Activated naive CD4-positive, alpha-beta T cell treated with anti-CD3 and anti-CD28 coated beads, Interleukin-2, amount 10 ng/mL, durations not matched to agents 7 days and 5 days (primary cell): Measurements from ENCODE around the gene CFAP77.
A peak's percentile ranks its signal among the peaks of the same experiment; 100 is the strongest.

Experiments used
- CTCF ChIA-PET: fragments of 350-600 bp; sonication (Branson Sonifier 250); formaldehyde crosslinking; loops from one replicate; lab custom pipeline; 2021; ENCODE audit warnings: antibody characterized with exemption; lab: Charles Lee
- DNase-seq: peaks from one replicate; pipeline ENCODE4 v3.0.0-alpha.2; 2020
- H3K27ac Mint-ChIP-seq: one replicate; pipeline ENCODE4 v1.8.0; 2021; ENCODE audit warnings: mild to moderate bottlenecking, moderate library complexity, mixed read lengths
- H3K27me3 Mint-ChIP-seq: one replicate; pipeline ENCODE4 v1.8.0; 2021; ENCODE audit warnings: mild to moderate bottlenecking, mixed read lengths
- H3K36me3 Mint-ChIP-seq: one replicate; pipeline ENCODE4 v1.8.0; 2021; ENCODE audit warnings: mixed read lengths
- H3K4me1 Mint-ChIP-seq: one replicate; pipeline ENCODE4 v1.8.0; 2021; ENCODE audit warnings: mixed read lengths
- H3K4me3 Mint-ChIP-seq: one replicate; pipeline ENCODE4 v1.8.0; 2021; ENCODE audit warnings: mild to moderate bottlenecking, moderate library complexity, mixed read lengths
- H3K9me3 Mint-ChIP-seq: one replicate; pipeline ENCODE4 v1.8.0; 2021; ENCODE audit warnings: mixed read lengths

The CFAP77 gene

DNA sequence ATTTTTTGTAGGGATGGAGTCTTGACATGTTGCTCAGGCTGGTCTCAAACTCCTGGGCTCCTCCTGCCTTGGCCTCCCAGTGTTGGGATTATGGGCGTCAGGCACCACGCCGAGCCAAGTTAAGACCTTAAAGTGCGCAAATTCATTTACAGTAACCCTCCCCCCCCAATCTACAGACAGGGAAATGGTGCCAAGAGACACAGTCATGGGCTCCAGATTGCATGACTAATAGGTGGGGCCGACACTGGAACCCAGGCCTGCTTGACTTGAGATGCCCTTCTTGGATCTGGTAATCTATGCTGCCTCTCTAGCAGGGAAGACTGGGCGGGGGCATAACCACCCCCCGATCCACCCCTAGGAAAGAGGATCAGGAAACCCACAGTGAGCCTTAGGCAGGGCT, 22.9 kb upstream of the CFAP77 start:
- H3K27ac Mint-ChIP-seq: no peak overlapping the region
- H3K36me3 Mint-ChIP-seq: peaks cover 78% of the 10 kb centered on the region

DNA sequence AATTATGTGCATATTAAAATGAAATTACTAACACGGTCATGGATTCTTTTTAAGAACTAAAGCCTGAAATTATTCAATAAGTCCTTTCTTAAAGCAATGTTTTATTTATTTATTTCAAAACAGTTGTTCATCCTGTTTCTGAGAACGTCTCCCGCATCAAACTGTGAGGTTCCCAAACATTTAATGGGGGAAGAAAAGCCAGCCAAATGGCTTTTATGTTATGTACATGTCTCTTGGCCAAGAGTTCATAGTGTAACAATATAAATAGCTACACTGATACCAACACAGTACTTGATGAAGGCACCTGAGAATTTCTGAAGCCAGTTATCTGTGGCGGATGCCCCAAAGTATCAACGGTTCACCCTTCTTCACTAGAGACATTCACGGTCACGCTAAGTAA, 19.0 kb upstream of the CFAP77 start:
- Mint-ChIP-seq H3K27me3 (no peaks in the 10 kb centered on the region), H3K36me3 (peaks cover 67% of the 10 kb centered on the region), H3K9me3 (no peaks in the 10 kb centered on the region), H3K4me1 (no peaks in the 10 kb centered on the region), H3K27ac (no peak overlapping the region), H3K4me3 (no peak overlapping the region)
- CTCF ChIA-PET: no interaction called here
- no peak for DNase-seq

More for the DNA sequence above, 22.9 kb upstream of the CFAP77 start:
- Mint-ChIP-seq H3K4me3 (no peak overlapping the region), H3K4me1 (peaks cover 23% of the 10 kb centered on the region), H3K9me3 (no peaks in the 10 kb centered on the region), H3K27me3 (no peaks in the 10 kb centered on the region)
- DNase-seq: no peak
- CTCF ChIA-PET: no interaction called here

DNA sequence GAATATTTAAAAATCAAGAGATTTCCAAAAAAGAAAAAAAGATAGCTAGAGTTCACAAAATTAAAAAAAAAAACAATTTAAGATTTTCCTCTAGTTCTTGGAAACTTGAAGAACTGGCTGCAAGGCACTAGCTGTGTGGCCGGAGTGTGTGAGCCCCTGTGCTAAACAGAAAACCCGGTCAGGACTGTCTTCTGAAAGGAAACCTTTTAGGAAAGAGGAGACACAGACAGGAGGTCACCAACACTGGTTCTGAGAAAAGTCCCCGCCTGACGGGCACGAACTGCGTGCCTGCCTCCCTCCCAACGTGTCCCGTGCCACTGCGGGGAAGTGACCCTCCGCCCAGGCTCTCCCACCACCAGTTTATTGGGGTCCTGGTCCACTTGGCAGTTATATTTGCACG, 18.6 kb upstream of the CFAP77 start:
- H3K4me1 Mint-ChIP-seq: no peaks in the 10 kb centered on the region
- no peaks in the 10 kb centered on the region for H3K27me3 Mint-ChIP-seq
- CTCF ChIA-PET: interaction anchor here (0.6 kb wide), 1 partner anchor 1394 kb away, joined by 3 read pairs; no protein-coding TSS in a partner anchor

DNA sequence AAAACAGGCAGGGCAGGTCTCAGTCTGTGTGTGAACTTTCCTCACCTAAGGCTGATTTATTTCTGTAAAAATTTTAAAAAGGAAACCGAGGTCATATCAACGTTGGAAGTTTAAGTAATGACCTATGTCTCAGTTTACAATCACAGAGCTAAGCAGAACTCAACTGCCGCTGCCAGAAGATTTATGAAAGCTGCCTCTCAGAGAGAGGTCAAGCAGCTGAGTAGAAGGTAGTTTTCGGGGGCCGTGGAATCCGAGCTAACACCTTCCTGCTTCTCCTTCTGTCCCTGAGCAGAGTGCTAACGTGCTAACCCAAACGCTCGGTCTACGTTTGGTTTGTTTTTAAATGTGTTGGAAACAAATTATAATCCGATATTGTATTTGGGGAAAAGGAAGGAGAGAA, 14.5 kb upstream of the CFAP77 start:
- no peak for DNase-seq
- no peak overlapping the region for H3K27ac Mint-ChIP-seq
- CTCF ChIA-PET: interaction anchor here (1.1 kb wide), 1 partner anchor 12 kb away, joined by 7 read pairs; no protein-coding TSS in a partner anchor
- no peak overlapping the region for H3K4me3 Mint-ChIP-seq
- H3K27me3 Mint-ChIP-seq: no peaks in the 10 kb centered on the region
- H3K9me3 Mint-ChIP-seq: no peaks in the 10 kb centered on the region
- no peaks in the 10 kb centered on the region for H3K4me1 Mint-ChIP-seq
- H3K36me3 Mint-ChIP-seq: peaks cover 59% of the 10 kb centered on the region

More for the DNA sequence above, 18.6 kb upstream of the CFAP77 start:
- Mint-ChIP-seq H3K4me3 (no peak overlapping the region), H3K36me3 (peaks cover 68% of the 10 kb centered on the region), H3K27ac (peak overlapping the region; percentile 19), H3K9me3 (no peaks in the 10 kb centered on the region)
- DNase-seq: no peak

DNA sequence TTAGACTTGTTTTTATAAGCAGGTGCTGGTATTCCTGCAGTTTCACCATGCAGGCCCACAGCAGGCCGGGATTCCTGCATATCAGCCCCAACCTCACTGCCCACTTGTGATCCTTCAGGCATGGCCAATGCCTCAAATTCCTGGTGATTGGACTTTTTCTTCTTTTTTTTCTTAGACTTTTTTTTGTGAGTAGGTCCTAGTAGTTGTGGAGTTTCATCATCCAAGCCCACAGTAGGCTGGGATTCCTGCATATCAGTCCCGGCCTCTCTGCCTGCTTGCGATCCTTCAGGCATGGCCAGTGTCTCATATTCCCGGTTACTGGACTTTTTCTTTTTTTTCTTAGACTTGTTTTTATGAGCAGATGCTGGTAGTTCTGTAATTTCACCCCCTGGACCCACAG, 8.2 kb upstream of the CFAP77 start:
- H3K4me3 Mint-ChIP-seq: no peak overlapping the region
- peaks cover 58% of the 10 kb centered on the region for H3K36me3 Mint-ChIP-seq
- no peak overlapping the region for H3K27ac Mint-ChIP-seq
- DNase-seq: no peak
- H3K27me3 Mint-ChIP-seq: peaks cover 2% of the 10 kb centered on the region
- no peaks in the 10 kb centered on the region for H3K9me3 Mint-ChIP-seq
- H3K4me1 Mint-ChIP-seq: peaks cover 42% of the 10 kb centered on the region
- CTCF ChIA-PET: no interaction called here

DNA sequence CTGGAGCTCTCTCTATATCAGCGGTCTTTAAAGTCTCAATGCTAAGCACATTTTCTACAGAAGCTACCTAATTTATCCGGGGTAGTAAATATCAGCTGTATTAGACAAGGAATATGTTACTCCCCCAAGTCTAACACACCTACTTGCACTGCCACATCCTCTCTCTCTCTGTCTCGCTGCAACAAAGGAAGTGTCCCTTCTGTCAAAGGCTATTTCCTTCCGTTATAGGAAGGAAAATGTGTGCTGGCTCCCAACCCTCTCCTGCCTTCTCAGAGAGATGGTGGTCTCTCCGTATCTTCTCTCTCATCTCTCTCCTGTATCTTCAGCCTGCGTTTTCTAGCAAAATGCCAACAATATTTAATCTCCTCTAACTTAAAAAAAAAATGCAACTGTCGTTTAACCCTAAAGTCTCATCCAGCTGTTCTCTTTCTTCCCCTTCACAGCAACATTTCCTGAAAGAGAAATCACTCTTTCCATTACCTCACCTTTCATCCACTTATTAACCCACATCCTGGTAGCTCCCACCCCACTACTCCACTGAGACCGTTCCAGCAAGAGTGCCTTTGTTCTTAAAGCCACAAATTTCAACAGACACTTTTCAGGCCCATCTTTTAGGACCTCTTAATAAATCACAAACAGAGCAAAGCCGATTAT, 5.7 kb upstream of the CFAP77 start:
- peak; percentile 50 for DNase-seq
- CTCF ChIA-PET: no interaction called here
- H3K36me3 Mint-ChIP-seq: peaks cover 43% of the 10 kb centered on the region
- H3K27me3 Mint-ChIP-seq: peaks cover 21% of the 10 kb centered on the region
- no peaks in the 10 kb centered on the region for H3K9me3 Mint-ChIP-seq
- H3K4me3 Mint-ChIP-seq: peak overlapping the region; percentile 90
- H3K27ac Mint-ChIP-seq: peak overlapping the region; percentile 92
- H3K4me1 Mint-ChIP-seq: peaks cover 49% of the 10 kb centered on the region

DNA sequence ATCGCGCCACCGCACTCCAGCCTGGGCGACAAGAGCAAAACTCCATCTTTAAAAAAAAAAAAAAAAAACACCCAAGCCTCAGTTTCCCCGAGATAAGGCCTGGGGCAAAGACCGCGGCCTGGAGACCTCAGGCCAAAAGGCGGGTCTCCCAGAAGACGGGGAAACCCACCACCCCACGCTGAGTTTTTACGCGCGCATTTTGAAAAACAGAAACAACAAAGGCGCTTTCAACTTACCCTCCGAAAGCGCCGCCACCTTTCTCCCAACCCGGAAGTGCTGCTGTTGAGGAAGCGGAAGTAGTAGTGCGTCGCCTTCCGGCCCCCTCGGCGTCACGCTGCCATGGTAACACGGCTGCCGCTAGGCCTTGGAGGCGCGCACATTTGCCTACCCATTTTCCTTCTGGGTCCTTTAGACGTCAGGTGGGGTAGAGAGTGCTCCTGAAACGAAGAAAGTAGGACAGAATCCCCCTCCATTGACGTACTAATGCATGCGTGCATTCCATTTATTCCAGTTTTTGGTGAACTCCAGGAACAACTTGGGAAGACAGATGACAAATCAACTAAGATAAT, 3.4 kb upstream of the CFAP77 start, which contains the start of gene TTF1:
TSS of gene TTF1 (minus strand) at position 287 of the 569 bp plus-strand sequence. CDS start 4,019 bp downstream, outside the sequence.
- Mint-ChIP-seq H3K27ac (peak within 1 kb of the TSS; percentile 92), H3K9me3 (no peaks in the 10 kb centered on the region), H3K4me3 (peak within 1 kb of the TSS; percentile 90), H3K36me3 (peaks cover 28% of the 10 kb centered on the region), H3K27me3 (peaks cover 44% of the 10 kb centered on the region), H3K4me1 (peaks cover 63% of the 10 kb centered on the region)
- CTCF ChIA-PET: no interaction called here
- peak; percentile 97 for DNase-seq

DNA sequence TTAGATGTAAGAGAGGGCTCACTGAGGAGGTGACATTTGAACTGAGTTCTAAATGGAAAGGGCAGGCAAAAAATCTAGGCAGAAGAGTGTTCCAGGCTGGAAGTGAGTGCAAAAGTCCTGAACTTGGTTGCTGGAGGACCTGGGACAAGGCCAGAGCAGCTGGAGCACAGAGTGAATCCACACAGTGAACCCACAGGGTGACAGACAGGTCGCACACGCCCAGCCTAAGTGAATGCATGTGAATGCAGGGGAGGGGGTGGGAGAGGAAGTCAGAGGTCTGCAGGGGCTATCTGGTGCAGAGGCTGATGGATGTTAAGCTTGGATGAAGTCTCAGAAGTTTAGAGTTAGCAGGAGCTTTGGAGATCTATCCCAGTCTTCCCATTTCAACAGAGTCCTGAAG, 2.8 kb upstream of the CFAP77 start:
- peak overlapping the region; percentile 92 for H3K27ac Mint-ChIP-seq
- DNase-seq: no peak
- CTCF ChIA-PET: no interaction called here
- peaks cover 22% of the 10 kb centered on the region for H3K36me3 Mint-ChIP-seq
- peaks cover 65% of the 10 kb centered on the region for H3K4me1 Mint-ChIP-seq
- H3K27me3 Mint-ChIP-seq: peaks cover 49% of the 10 kb centered on the region
- H3K4me3 Mint-ChIP-seq: peak overlapping the region; percentile 90
- H3K9me3 Mint-ChIP-seq: no peaks in the 10 kb centered on the region

DNA sequence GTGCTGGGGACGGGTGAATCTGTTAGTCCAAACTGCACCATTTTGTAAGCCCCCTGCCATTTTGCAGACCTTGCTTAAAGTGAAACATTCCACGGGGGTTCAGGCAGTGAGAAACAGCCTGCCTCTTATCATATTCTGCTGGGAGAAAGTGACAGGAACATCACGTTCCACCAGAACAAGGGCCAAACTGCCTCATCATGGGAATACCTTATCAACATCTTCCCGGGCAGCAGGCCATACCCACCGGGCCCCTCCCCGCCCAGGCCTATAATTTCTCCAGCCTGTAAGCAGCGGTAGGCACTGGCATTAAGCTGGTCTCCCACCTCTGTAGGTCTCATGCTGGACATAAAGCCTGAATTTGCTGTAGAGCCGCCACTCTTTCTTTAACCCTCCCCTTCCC, 1.5 kb upstream of the CFAP77 start:
- H3K4me1 Mint-ChIP-seq: peaks cover 55% of the 10 kb centered on the region

DNA sequence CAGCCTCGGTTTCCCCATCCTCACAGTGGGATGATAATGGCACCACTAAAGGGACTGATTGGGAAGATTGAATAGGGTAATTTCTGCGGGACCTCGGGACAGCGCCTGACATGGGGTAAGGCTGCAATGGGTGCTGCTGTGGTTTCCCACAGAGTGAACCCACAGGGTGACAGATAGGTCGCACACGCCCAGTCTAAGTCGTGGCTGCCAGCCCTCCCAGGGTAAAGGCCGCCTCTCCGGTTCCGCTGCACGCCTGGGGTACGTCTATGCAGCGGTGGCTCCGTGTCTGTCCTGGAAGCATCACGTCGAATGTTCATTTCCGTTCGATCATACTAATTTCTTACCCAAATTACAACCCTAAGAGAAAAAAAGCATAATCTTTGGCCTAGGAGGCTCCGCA, 631 bp downstream of the CFAP77 start:
- peaks cover 4% of the 10 kb centered on the region for H3K36me3 Mint-ChIP-seq
- H3K27ac Mint-ChIP-seq: no peak overlapping the region
- DNase-seq: peak; percentile 43
- H3K9me3 Mint-ChIP-seq: no peaks in the 10 kb centered on the region
- peaks cover 84% of the 10 kb centered on the region for H3K27me3 Mint-ChIP-seq
- peaks cover 34% of the 10 kb centered on the region for H3K4me1 Mint-ChIP-seq
- CTCF ChIA-PET: interaction anchor here (1.0 to 1.8 kb wide), 3 partner anchors 163 to 169 kb away, joined by 3 to 5 read pairs (median 4); no protein-coding TSS in a partner anchor
- peak overlapping the region; percentile 58 for H3K4me3 Mint-ChIP-seq

More for the DNA sequence above, 1.5 kb upstream of the CFAP77 start:
- CTCF ChIA-PET: interaction anchor here (0.5 kb wide), 1 partner anchor 409 kb away, joined by 3 read pairs; no protein-coding TSS in a partner anchor
- Mint-ChIP-seq H3K27ac (no peak overlapping the region), H3K27me3 (peaks cover 62% of the 10 kb centered on the region), H3K9me3 (no peaks in the 10 kb centered on the region), H3K4me3 (no peak overlapping the region), H3K36me3 (peaks cover 15% of the 10 kb centered on the region)
- DNase-seq: no peak

DNA sequence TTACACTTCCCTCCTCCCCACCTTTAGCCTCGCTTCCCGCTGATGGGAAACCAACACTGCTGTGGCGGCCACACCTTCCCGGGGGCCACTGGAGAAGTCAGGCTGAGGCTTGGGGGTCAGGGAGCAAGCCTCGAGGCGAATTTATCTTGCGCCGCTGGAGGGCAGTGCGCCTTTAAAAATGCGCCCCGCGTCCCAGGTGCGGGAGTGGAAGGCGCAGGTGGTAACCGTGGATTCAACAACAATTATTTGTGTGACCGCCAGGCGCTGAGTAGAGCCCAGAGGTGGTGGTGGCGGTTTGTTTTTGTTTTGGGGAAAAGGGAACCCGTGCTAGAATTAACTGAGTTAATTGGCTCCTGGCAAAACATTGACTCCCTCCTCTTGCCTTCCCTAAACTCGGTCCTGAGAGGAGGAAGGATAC, 1.1 kb downstream of the CFAP77 start:
- Mint-ChIP-seq H3K4me1 (peaks cover 30% of the 10 kb centered on the region), H3K27ac (no peak overlapping the region), H3K4me3 (peak overlapping the region; percentile 58), H3K27me3 (peaks cover 88% of the 10 kb centered on the region), H3K9me3 (no peaks in the 10 kb centered on the region), H3K36me3 (peaks cover 1% of the 10 kb centered on the region)
- CTCF ChIA-PET: interaction anchor here (1.0 to 1.8 kb wide), 3 partner anchors 162 to 168 kb away, joined by 3 to 5 read pairs (median 4); no protein-coding TSS in a partner anchor
- DNase-seq: peak; percentile 82

DNA sequence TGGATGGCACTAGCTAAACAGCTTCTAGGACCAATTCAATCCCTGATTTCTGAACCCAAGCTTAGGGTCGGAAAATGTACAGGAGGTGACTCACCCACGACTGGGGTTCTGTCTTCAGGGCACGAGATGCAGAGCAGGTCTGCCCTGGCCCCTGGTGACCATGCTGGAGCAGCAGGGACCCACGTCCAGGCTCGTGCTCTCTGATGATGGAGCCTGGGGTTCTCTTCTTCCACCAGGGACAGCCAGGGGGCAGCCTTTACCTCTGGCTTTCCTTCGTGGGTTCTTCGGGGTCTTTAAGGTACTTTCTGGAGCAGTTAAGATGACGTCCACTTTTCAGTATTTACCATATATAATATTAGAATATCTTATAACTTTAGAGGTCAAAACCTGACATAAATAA, 2.1 kb downstream of the CFAP77 start:
- Mint-ChIP-seq H3K27ac (no peak overlapping the region), H3K4me3 (no peak overlapping the region), H3K9me3 (no peaks in the 10 kb centered on the region), H3K4me1 (peaks cover 25% of the 10 kb centered on the region), H3K27me3 (peaks cover 93% of the 10 kb centered on the region), H3K36me3 (no peaks in the 10 kb centered on the region)
- CTCF ChIA-PET: interaction anchor here (0.5 to 4.1 kb wide), 18 partner anchors 10 to 563 kb away, joined by 3 to 57 read pairs (median 4); no protein-coding TSS in a partner anchor
- DNase-seq: peak; percentile 44

DNA sequence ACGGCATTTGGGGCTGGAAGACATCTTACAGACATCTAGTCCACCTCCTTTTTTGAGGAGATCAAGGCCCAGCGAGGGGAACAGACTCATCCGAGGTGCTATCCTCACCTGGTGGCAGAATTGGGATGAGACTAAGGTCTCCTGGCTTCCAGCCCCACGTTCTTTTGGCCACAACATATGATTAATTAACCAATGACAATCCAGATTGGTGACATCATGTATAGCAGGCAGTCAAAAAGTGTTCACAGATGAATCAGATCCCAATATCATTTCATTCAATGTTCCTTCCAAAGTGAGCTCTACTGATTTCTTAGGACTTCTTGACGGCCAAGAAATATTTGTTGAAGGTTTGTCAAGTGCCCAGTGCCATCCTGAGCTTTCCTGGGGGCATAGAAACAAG, 3.9 kb downstream of the CFAP77 start:
- Mint-ChIP-seq H3K36me3 (no peaks in the 10 kb centered on the region), H3K27ac (no peak overlapping the region), H3K27me3 (peaks cover 94% of the 10 kb centered on the region), H3K4me3 (no peak overlapping the region), H3K4me1 (peaks cover 21% of the 10 kb centered on the region), H3K9me3 (no peaks in the 10 kb centered on the region)
- DNase-seq: no peak
- CTCF ChIA-PET: interaction anchor here (1.0 to 4.1 kb wide), 5 partner anchors 87 to 165 kb away, joined by 3 to 57 read pairs (median 3); no protein-coding TSS in a partner anchor

DNA sequence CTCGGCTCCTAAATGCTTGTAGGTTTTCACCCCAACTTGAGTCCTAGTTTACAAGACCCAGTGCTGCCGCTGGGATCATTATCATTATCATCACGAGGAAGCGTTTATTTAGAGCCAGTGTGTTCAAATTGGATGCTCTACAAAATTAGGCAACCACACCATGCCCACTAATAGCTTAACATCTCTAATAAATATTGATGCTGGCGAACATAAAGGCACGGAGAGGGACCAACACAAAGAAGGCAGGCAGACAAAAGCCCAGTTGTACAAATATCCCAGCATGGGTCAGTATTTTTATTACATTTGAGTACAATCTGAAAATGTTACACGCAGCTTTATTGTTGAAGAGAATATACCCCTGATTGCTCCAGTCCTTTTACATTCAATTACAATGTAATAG, 4.7 kb downstream of the CFAP77 start:
- peaks cover 90% of the 10 kb centered on the region for H3K27me3 Mint-ChIP-seq
- no peaks in the 10 kb centered on the region for H3K9me3 Mint-ChIP-seq
- H3K36me3 Mint-ChIP-seq: no peaks in the 10 kb centered on the region
- CTCF ChIA-PET: interaction anchor here (1.0 to 4.1 kb wide), 4 partner anchors 86 to 164 kb away, joined by 3 to 57 read pairs (median 4); no protein-coding TSS in a partner anchor
- H3K27ac Mint-ChIP-seq: no peak overlapping the region
- DNase-seq: no peak
- H3K4me1 Mint-ChIP-seq: peaks cover 17% of the 10 kb centered on the region
- H3K4me3 Mint-ChIP-seq: no peak overlapping the region
